Neural cell (in vitro differentiated cells): ENCODE data around the gene SAMMSON.

ENCODE experiments used
- CTCF ChIP-seq: fragments of 450-650 bp; IDR thresholded peaks from 2 replicates; pipeline ENCODE4 v1.5.1; 2014; ENCODE audit warnings: antibody characterized with exemption, mild to moderate bottlenecking, moderate library complexity; ENCODE audit not compliant: poor library complexity, severe bottlenecking
- EP300 ChIP-seq: fragments of 450-650 bp; conservative IDR thresholded peaks from 2 replicates; pipeline ENCODE4 v1.6.1; 2014; ENCODE audit warnings: antibody characterized with exemption, mild to moderate bottlenecking, moderate library complexity; ENCODE audit not compliant: poor library complexity, severe bottlenecking
- RAD21 ChIP-seq: fragments of 450-650 bp; conservative IDR thresholded peaks from 2 replicates; pipeline ENCODE4 v1.6.1; 2014; ENCODE audit warnings: antibody characterized with exemption, mild to moderate bottlenecking, moderate library complexity

- TF ChIP-seq CTCF = peak; percentile 83
- TF ChIP-seq RAD21 = peak; percentile 85
- no peak for TF ChIP-seq EP300
These were observed 90.9 kb downstream of the SAMMSON start for GRCh38 chr3:70090322-70090913.
